Measurements from ENCODE around the gene SLC43A2.

DNA sequence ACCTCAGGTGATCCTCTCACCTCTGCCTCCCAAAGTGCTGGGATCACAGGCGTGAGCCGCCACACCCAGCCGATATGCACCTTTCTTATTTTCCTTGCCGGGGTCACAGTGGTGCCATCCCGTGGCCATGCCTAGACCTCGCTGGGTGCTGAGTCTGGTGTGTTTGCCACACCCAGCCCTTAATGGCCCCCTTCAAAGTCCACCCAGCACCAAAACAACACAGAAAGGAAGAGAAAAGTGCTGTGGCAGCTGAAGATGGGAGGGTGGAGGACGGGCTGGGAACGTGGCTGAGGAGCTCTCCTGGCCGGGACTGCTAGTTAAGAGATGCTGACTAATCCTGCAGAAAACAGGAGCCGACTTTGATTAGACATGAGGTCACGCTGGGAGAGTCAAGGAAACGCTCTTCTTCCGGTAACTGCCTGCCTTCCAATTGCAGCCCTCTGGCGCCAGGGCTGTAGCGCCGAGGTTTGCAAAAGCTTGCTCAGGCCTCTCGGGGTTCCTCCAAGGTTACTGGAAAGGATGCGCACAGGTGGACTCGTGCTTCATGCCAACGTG, 10.9 kb downstream of the SLC43A2 start:
- TF ChIP-seq, protein P1, sequence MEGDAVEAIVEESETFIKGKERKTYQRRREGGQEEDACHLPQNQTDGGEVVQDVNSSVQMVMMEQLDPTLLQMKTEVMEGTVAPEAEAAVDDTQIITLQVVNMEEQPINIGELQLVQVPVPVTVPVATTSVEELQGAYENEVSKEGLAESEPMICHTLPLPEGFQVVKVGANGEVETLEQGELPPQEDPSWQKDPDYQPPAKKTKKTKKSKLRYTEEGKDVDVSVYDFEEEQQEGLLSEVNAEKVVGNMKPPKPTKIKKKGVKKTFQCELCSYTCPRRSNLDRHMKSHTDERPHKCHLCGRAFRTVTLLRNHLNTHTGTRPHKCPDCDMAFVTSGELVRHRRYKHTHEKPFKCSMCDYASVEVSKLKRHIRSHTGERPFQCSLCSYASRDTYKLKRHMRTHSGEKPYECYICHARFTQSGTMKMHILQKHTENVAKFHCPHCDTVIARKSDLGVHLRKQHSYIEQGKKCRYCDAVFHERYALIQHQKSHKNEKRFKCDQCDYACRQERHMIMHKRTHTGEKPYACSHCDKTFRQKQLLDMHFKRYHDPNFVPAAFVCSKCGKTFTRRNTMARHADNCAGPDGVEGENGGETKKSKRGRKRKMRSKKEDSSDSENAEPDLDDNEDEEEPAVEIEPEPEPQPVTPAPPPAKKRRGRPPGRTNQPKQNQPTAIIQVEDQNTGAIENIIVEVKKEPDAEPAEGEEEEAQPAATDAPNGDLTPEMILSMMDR (conservative IDR thresholded peaks at IDR 0.05 in 1 of 2, IDR thresholded peaks at IDR 0.05 in 1 of 2; ENCODE audit: low read depth in 1 of 2, low read length in 2 of 2): no peak
- no peak for TF ChIP-seq EZH2 (IDR thresholded peaks at IDR 0.05; ENCODE audit: low read length, missing control alignments)
